Measurements from ENCODE around the gene NAPEPLD.

The NAPEPLD gene

GRCh38 chr7:103143868-103144267 is 5.0 kb downstream of the NAPEPLD start:
- TF ChIP-seq BACH2 (CRISPR knock-in tag; IDR thresholded peaks at IDR 0.05; ENCODE audit: borderline replicate concordance) (no peak), SNAI2 (CRISPR knock-in tag; IDR thresholded peaks at IDR 0.05) (no peak), ZNF70 (CRISPR knock-in tag; IDR thresholded peaks at IDR 0.05) (no peak), ARNTL (CRISPR knock-in tag; IDR thresholded peaks at IDR 0.05; ENCODE audit: borderline replicate concordance, low read depth) (no peak), TSHZ2 (CRISPR knock-in tag; IDR thresholded peaks at IDR 0.05) (no peak), ZFP3 (CRISPR knock-in tag; IDR thresholded peaks at IDR 0.05) (no peak), ESRRG (CRISPR knock-in tag; IDR thresholded peaks at IDR 0.05) (no peak)
- ATAC-seq: no peak

- no peak for ATAC-seq
- TF ChIP-seq BACH2 (CRISPR knock-in tag; IDR thresholded peaks at IDR 0.05; ENCODE audit: borderline replicate concordance): no peak
- no peak for TF ChIP-seq ARNTL (CRISPR knock-in tag; IDR thresholded peaks at IDR 0.05; ENCODE audit: borderline replicate concordance, low read depth)
Measured at GRCh38 chr7:103142494-103142893, 6.4 kb downstream of the NAPEPLD start.

GRCh38 chr7:103141753-103142404 is 7.0 kb downstream of the NAPEPLD start:
- TF ChIP-seq PATZ1 (CRISPR knock-in tag; IDR thresholded peaks at IDR 0.05; ENCODE audit: borderline replicate concordance) (no peak), CREB5 (CRISPR knock-in tag; IDR thresholded peaks at IDR 0.05; ENCODE audit: low read depth) (no peak), ZNF8 (CRISPR knock-in tag; IDR thresholded peaks at IDR 0.05) (no peak), ZFP3 (CRISPR knock-in tag; IDR thresholded peaks at IDR 0.05) (no peak), ZNF70 (CRISPR knock-in tag; IDR thresholded peaks at IDR 0.05) (no peak), ISL1 (CRISPR knock-in tag; IDR thresholded peaks at IDR 0.05) (no peak), BACH2 (CRISPR knock-in tag; IDR thresholded peaks at IDR 0.05; ENCODE audit: borderline replicate concordance) (no peak), ZC3H10 (CRISPR knock-in tag; IDR thresholded peaks at IDR 0.05) (no peak)

GRCh38 chr7:103140685-103141084 is 8.2 kb downstream of the NAPEPLD start:
- no peak for ATAC-seq
- TF ChIP-seq ZNF70 (CRISPR knock-in tag; IDR thresholded peaks at IDR 0.05): no peak
- no peak for TF ChIP-seq TOX (CRISPR knock-in tag; IDR thresholded peaks at IDR 0.05; ENCODE audit: borderline replicate concordance)

More at GRCh38 chr7:103141753-103142404, 7.0 kb downstream of the NAPEPLD start:
- peak; percentile 65 for ATAC-seq

GRCh38 chr7:103140061-103140460 is 8.8 kb downstream of the NAPEPLD start:
- ATAC-seq: no peak
- no peak for TF ChIP-seq ZC3H10 (CRISPR knock-in tag; IDR thresholded peaks at IDR 0.05)
- TF ChIP-seq ZFP30 (CRISPR knock-in tag; IDR thresholded peaks at IDR 0.05): no peak
- no peak for TF ChIP-seq POU6F1 (CRISPR knock-in tag; IDR thresholded peaks at IDR 0.05; ENCODE audit: borderline replicate concordance, low read depth)
- no peak for TF ChIP-seq PPARA (CRISPR knock-in tag; IDR thresholded peaks at IDR 0.05; ENCODE audit: borderline replicate concordance)
- TF ChIP-seq TOX (CRISPR knock-in tag; IDR thresholded peaks at IDR 0.05; ENCODE audit: borderline replicate concordance): no peak
- no peak for TF ChIP-seq ZNF70 (CRISPR knock-in tag; IDR thresholded peaks at IDR 0.05)
- TF ChIP-seq ISL1 (CRISPR knock-in tag; IDR thresholded peaks at IDR 0.05): no peak
- TF ChIP-seq CSDC2 (CRISPR knock-in tag; IDR thresholded peaks at IDR 0.05): no peak
